Measurements from ENCODE around the gene LRRC59. TPM values are rescaled to one million over a fixed set of nuclear protein-coding genes. Genes with fewer than 3 reads are reported as not detected.

Gene LRRC59
- total and polyA plus RNA-seq, 2 of the 4 experiments (the other 2 are of a cell fraction): 139 to 233 TPM

GRCh38 chr17:50444841-50445715 is 47.8 kb upstream of the LRRC59 start:
- intact Hi-C loops (cut with micrococcal nuclease) (no loop called here), dilution Hi-C loops (cut with HindIII; ENCODE audit: low sequenced_read_pairs, unreplicated experiment) (no loop called here), in situ Hi-C loops (cut with MboI; ENCODE audit: low sequenced_read_pairs) (no loop called here)
- H2BK5ac ChIP-seq (ENCODE audit: low read depth, low read length, poor library complexity, severe bottlenecking): no peak overlapping the region
- no peak overlapping the region for H3K14ac ChIP-seq (replicated peaks; ENCODE audit: low read depth, low read length)
- no peak overlapping the region for H3K4me3 ChIP-seq (ENCODE audit: insufficient read depth, low read depth, low read length)
- no peak overlapping the region for H2BK15ac ChIP-seq (ENCODE audit: low read depth, low read length)
- no peak overlapping the region for H2AK9ac ChIP-seq (replicated peaks; ENCODE audit: low read depth, low read length, poor library complexity)
- no peak overlapping the region for H3K56ac ChIP-seq (ENCODE audit: extremely low read depth, insufficient read depth, low read length)
- H3K9ac ChIP-seq (ENCODE audit: low read depth, low read length): no peak overlapping the region
- H3K79me1 ChIP-seq (ENCODE audit: low read depth in 1 of 2, low read length in 2 of 2): peaks cover 0 to 16% of the 10 kb centered on the region in 2 experiments; a peak in 2 of 4 replicates
- ATAC-seq (ENCODE audit: low read depth): no peak
- H3K27ac ChIP-seq (ENCODE audit: insufficient read depth, low read length): no peak overlapping the region
- H2AK5ac ChIP-seq (ENCODE audit: low read depth, low read length): no peak overlapping the region
- no peak overlapping the region for H3K23ac ChIP-seq (ENCODE audit: low read depth, low read length)
- no peak overlapping the region for H4K5ac ChIP-seq (ENCODE audit: low read depth, low read length)
- H3K36me3 ChIP-seq (ENCODE audit: control insufficient read depth, insufficient read depth, low read length): 0 out of 2 replicates have a peak, but pooled peaks cover 1% of the 10 kb centered on the region
- no peaks in the 10 kb centered on the region for H3K9me3 ChIP-seq (ENCODE audit: control insufficient read depth, insufficient read depth, low read length)
- H4K8ac ChIP-seq (ENCODE audit: low read depth in 2 of 2, low read length in 2 of 2): no peak overlapping the region
- peaks cover 4% of the 10 kb centered on the region; the same call in 1 of the 2 replicates for H3K4me1 ChIP-seq (ENCODE audit: control insufficient read depth, insufficient read depth, low read length)
- TF ChIP-seq ELK1 (IDR thresholded peaks at IDR 0.05; ENCODE audit: borderline replicate concordance, low read depth, low read length) (no peak), RAD21 (IDR thresholded peaks at IDR 0.05; ENCODE audit: low read length) (no peak), POLR2A (IDR thresholded peaks at IDR 0.05; ENCODE audit: low read depth, low read length) (no peak), MXI1 (IDR thresholded peaks at IDR 0.05; ENCODE audit: borderline replicate concordance, low read depth, low read length) (no peak), FOS (IDR thresholded peaks at IDR 0.05; ENCODE audit: low read depth, low read length) (no peak), CTCF (conservative IDR thresholded peaks at IDR 0.05; ENCODE audit: low read depth, low read length) (no peak), NFE2L2 (IDR thresholded peaks at IDR 0.05; ENCODE audit: low read depth, low read length) (no peak), BHLHE40 (IDR thresholded peaks at IDR 0.05; ENCODE audit: low read depth, low read length) (no peak), RCOR1 (IDR thresholded peaks at IDR 0.05; ENCODE audit: insufficient replicate concordance, low read length) (no peak), CEBPB (IDR thresholded peaks at IDR 0.05; ENCODE audit: low read depth, low read length) (no peak)
- peaks cover 11% of the 10 kb centered on the region; the same call in 1 of the 2 replicates for H4K20me1 ChIP-seq (ENCODE audit: insufficient read depth, low read length)
- H2BK120ac ChIP-seq (ENCODE audit: low read depth, low read length): no peak overlapping the region
- CTCF ChIA-PET: no interaction called here
- H3K4me2 ChIP-seq (ENCODE audit: low read depth, low read length): no peak overlapping the region
- H4K91ac ChIP-seq (ENCODE audit: insufficient read depth, low read depth, low read length): no peak overlapping the region
- no peak overlapping the region for H3K4ac ChIP-seq (ENCODE audit: low read depth, low read length)
- no CpG with 5 or more reads among the region's 6 CpGs for WGBS, 2 experiments (ENCODE audit: extremely low coverage in 2 of 2, insufficient read length in 1 of 2)
- H2BK20ac ChIP-seq (ENCODE audit: low read depth, low read length): no peak overlapping the region
- no peaks in the 10 kb centered on the region for H3K27me3 ChIP-seq (ENCODE audit: control insufficient read depth, insufficient read depth, low read length)
- POLR2A ChIA-PET (ENCODE audit: unreplicated experiment): no interaction called here
- H3K9me1 ChIP-seq (ENCODE audit: insufficient read depth, low read length): 0 out of 2 replicates have a peak, but pooled peaks cover 7% of the 10 kb centered on the region
- BruUV-seq (replicated peaks): no TSS peak
- H3K18ac ChIP-seq (ENCODE audit: low read depth, low read length): no peak overlapping the region
- H2AFZ ChIP-seq (replicated peaks; ENCODE audit: low read length, poor library complexity): no peak overlapping the region
- no peak for DNase-seq
